HepG2 (cell line): ENCODE results near the gene WDHD1. TPM values are rescaled to one million over a fixed set of nuclear protein-coding genes. Genes with fewer than 3 reads are reported as not detected.

Experiments used
- ARID2 ChIP-seq: sonication (generic); formaldehyde crosslinking; IDR thresholded peaks from 2 replicates; pipeline ENCODE4 v1.8.1; 2022; ENCODE audit warnings: mild to moderate bottlenecking, missing genetic modification reagents, borderline replicate concordance
- ARNTL ChIP-seq: sonication (generic); formaldehyde crosslinking; IDR thresholded peaks from 2 replicates; pipeline ENCODE4 v1.4.0; 2020; ENCODE audit warnings: mild to moderate bottlenecking, missing genetic modification reagents
- CREBL2 ChIP-seq: sonication (generic); formaldehyde crosslinking; IDR thresholded peaks from 2 replicates; pipeline ENCODE4 v1.8.1; 2023; ENCODE audit warnings: missing genetic modification reagents, mild to moderate bottlenecking, borderline replicate concordance
- NR2F1 ChIP-seq, 2 experiments: fragments of 450-650 bp in 1 of 2; formaldehyde crosslinking in 1 of 2; IDR thresholded peaks; 2 replicates each; pipeline versions ENCODE4 v1.5.0 to v1.6.1; 2016 to 2020; ENCODE audit warnings: mild to moderate bottlenecking in 1 of 2, missing compliant biosample characterization in 1 of 2, missing genetic modification reagents in 1 of 2, moderate library complexity in 1 of 2
- PAXIP1 ChIP-seq: sonication (generic); formaldehyde crosslinking; conservative IDR thresholded peaks from 2 replicates; pipeline ENCODE4 v1.4.0; 2020; ENCODE audit warnings: mild to moderate bottlenecking, missing genetic modification reagents, moderate library complexity
- PCBP2 ChIP-seq: fragments of 200-400 bp; formaldehyde crosslinking; optimal IDR thresholded peaks from 2 replicates; pipeline ENCODE3; 2018; ENCODE audit warnings: low read length, low read depth; ENCODE audit not compliant: poor library complexity, severe bottlenecking
- PRPF4 ChIP-seq: fragments of 200-400 bp; formaldehyde crosslinking; IDR thresholded peaks from 2 replicates; pipeline ENCODE4 v1.6.1; 2016; ENCODE audit warnings: low read length, low read depth; ENCODE audit not compliant: poor library complexity, severe bottlenecking
- RBM39 ChIP-seq: fragments of 200-400 bp; formaldehyde crosslinking; IDR thresholded peaks from one replicate; pipeline ENCODE4 v1.6.1; 2018; ENCODE audit warnings: antibody characterized with exemption, mild to moderate bottlenecking, low read depth, low read length; ENCODE audit not compliant: poor library complexity, severe bottlenecking
- SATB2 ChIP-seq: sonication (generic); formaldehyde crosslinking; IDR thresholded peaks from 2 replicates; pipeline ENCODE4 v1.5.0; 2020; ENCODE audit warnings: missing genetic modification reagents
- SMC3 ChIP-seq: IDR thresholded peaks from 2 replicates; pipeline ENCODE4 v1.6.1; 2011; ENCODE audit warnings: low read length, improper control_type of control experiment
- SNAPC5 ChIP-seq: sonication (generic); formaldehyde crosslinking; IDR thresholded peaks from 2 replicates; pipeline ENCODE4 v1.8.1; 2023; ENCODE audit warnings: mild to moderate bottlenecking, missing genetic modification reagents, borderline replicate concordance
- SP1 ChIP-seq, 2 experiments: fragments of 450-650 bp in 1 of 2; sonication (generic) in 1 of 2; formaldehyde crosslinking in 1 of 2; IDR thresholded peaks; 2 replicates each; pipeline versions ENCODE4 v1.4.0 to v1.6.1; 2016 to 2020; ENCODE audit warnings: missing genetic modification reagents in 1 of 2
- THAP11 ChIP-seq: IDR thresholded peaks from 2 replicates; pipeline ENCODE4 v1.6.1; 2016; ENCODE audit warnings: missing biosample characterization, missing genetic modification reagents
- TIGD3 ChIP-seq: sonication (generic); formaldehyde crosslinking; IDR thresholded peaks from 2 replicates; pipeline ENCODE4 v1.5.1; 2020; ENCODE audit warnings: mild to moderate bottlenecking, missing genetic modification reagents, borderline replicate concordance
- ZMYM3 ChIP-seq: sonication (generic); formaldehyde crosslinking; IDR thresholded peaks from 2 replicates; pipeline ENCODE4 v1.5.1; 2020; ENCODE audit warnings: mild to moderate bottlenecking, missing genetic modification reagents
- ZNF234 ChIP-seq: sonication (generic); formaldehyde crosslinking; conservative IDR thresholded peaks from 2 replicates; pipeline ENCODE4 v1.5.1; 2020; ENCODE audit warnings: mild to moderate bottlenecking, missing genetic modification reagents
- ZNF501 ChIP-seq: sonication (generic); formaldehyde crosslinking; IDR thresholded peaks from 2 replicates; pipeline ENCODE4 v1.5.1; 2020; ENCODE audit warnings: mild to moderate bottlenecking, moderate library complexity, missing genetic modification reagents
- ZNF792 ChIP-seq: IDR thresholded peaks from 2 replicates; pipeline ENCODE4 v1.6.1; 2016
- ZNF841 ChIP-seq: sonication (generic); formaldehyde crosslinking; IDR thresholded peaks from 2 replicates; pipeline ENCODE4 v1.8.1; 2023; ENCODE audit warnings: missing genetic modification reagents, borderline replicate concordance
- ZSCAN12 ChIP-seq: sonication (generic); formaldehyde crosslinking; IDR thresholded peaks from 2 replicates; pipeline ENCODE4 v1.9.0; 2021; ENCODE audit warnings: mild to moderate bottlenecking, missing genetic modification reagents
- polyA plus RNA-seq, 8 experiments: library from polyadenylated mRNA; depleted of rRNA in 3 of 8; stranded (reverse) in 7 of 8; unstranded in 1 of 8; fragments of >200 nt; fragmentation: Illumina TruSeq in 4 of 8; extraction: Trizol in 4 of 8; gene quantifications; 2 replicates each; pipeline versions ENCODE4 v1.2.1 to v1.2.3, GENCODE V29; 2011 to 2016; ENCODE audit warnings: low read depth in 4 of 8, missing spikeins in 1 of 8, mixed read lengths in 1 of 8; ENCODE audit not compliant: insufficient read depth in 1 of 8
- total RNA-seq, 5 experiments: library from RNA; depleted of rRNA; stranded (reverse); fragments of >200 nt; fragmentation: Illumina TruSeq; extraction: Trizol; gene quantifications; 2 replicates each; pipeline ENCODE4 v1.2.3, GENCODE V29; 2016; ENCODE audit warnings: low read depth in 1 of 5
- TF ChIP-seq, protein P1 (sequence below): sonication (generic); formaldehyde crosslinking; IDR thresholded peaks from 2 replicates; pipeline ENCODE4 v1.8.0; 2022; ENCODE audit warnings: missing genetic modification reagents, mild to moderate bottlenecking, moderate library complexity, borderline replicate concordance

WDHD1 gene
- total and polyA plus RNA-seq, 2 of the 13 experiments (the other 11 are each of a cell fraction or from before 2014, with no cell fraction given): 5.5 to 27.5 TPM

DNA sequence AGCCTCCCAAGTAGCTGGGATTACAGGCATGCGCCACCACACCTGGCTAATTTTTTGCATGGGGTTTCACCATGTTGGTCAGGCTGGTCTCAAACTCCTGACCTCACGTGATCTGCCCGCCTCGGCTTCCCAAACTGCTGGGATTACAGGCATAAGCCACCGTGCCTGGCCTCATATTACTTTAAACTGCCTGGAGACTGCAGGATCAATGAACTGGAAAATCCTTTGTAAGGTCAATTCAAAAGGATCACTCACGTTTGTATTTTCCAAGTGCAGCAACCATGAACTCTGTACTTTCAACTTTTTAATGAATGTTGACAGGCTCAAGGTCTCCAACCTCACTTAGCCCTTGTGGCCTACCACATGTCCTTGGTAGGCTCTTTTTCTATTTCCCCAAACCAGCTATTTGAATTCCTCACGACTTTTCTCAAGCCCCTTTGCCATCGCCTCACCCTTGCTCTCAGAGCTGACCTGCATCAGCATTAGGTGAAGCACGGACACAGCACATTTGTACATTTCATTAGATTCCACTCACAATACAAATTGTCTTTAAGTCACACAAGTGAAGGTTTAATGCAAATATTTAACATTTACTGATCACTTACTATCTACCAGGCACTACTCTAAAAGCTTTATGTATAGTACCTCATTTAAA is 82.0 kb downstream of the WDHD1 start (continued):
- TF ChIP-seq ARNTL (CRISPR knock-in tag): peak; percentile 33; the same call in 1 of the 2 replicates
- no peak for TF ChIP-seq CREBL2 (CRISPR knock-in tag)
- no peak for TF ChIP-seq PCBP2
- TF ChIP-seq ZNF501 (CRISPR knock-in tag): peak; percentile 55; the same call in 1 of the 2 replicates
- TF ChIP-seq SP1 (IDR thresholded peaks at IDR 0.05): no peak
- TF ChIP-seq SP1 (CRISPR knock-in tag; IDR thresholded peaks at IDR 0.05): no peak
- no peak for TF ChIP-seq TIGD3 (CRISPR knock-in tag)
- TF ChIP-seq NR2F1 (CRISPR knock-in tag; IDR thresholded peaks at IDR 0.05): peak; percentile 50 to 84; a peak in 3 of 4 replicates
- TF ChIP-seq, protein P1, sequence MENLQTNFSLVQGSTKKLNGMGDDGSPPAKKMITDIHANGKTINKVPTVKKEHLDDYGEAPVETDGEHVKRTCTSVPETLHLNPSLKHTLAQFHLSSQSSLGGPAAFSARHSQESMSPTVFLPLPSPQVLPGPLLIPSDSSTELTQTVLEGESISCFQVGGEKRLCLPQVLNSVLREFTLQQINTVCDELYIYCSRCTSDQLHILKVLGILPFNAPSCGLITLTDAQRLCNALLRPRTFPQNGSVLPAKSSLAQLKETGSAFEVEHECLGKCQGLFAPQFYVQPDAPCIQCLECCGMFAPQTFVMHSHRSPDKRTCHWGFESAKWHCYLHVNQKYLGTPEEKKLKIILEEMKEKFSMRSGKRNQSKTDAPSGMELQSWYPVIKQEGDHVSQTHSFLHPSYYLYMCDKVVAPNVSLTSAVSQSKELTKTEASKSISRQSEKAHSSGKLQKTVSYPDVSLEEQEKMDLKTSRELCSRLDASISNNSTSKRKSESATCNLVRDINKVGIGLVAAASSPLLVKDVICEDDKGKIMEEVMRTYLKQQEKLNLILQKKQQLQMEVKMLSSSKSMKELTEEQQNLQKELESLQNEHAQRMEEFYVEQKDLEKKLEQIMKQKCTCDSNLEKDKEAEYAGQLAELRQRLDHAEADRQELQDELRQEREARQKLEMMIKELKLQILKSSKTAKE: no peak
- peak; percentile 95 for TF ChIP-seq PAXIP1 (CRISPR knock-in tag)
- TF ChIP-seq RBM39: no peak
- no peak for TF ChIP-seq ZNF234 (CRISPR knock-in tag)
- TF ChIP-seq ZNF792: no peak
- TF ChIP-seq ZSCAN12 (CRISPR knock-in tag): no peak
- no peak for TF ChIP-seq SNAPC5
- 0 out of 2 replicates have a peak, but pooled peaks have one; percentile 30 for TF ChIP-seq THAP11 (CRISPR knock-in tag)
- TF ChIP-seq SATB2 (CRISPR knock-in tag): no peak
- TF ChIP-seq SMC3: no peak
- TF ChIP-seq PRPF4: no peak
- no peak for TF ChIP-seq ARID2 (CRISPR knock-in tag)
- TF ChIP-seq ZNF841 (CRISPR knock-in tag): no peak
- peak; percentile 87 for TF ChIP-seq ZMYM3 (CRISPR knock-in tag)
